ENCODE data around the gene RNF152.

The RNF152 gene

DNA sequence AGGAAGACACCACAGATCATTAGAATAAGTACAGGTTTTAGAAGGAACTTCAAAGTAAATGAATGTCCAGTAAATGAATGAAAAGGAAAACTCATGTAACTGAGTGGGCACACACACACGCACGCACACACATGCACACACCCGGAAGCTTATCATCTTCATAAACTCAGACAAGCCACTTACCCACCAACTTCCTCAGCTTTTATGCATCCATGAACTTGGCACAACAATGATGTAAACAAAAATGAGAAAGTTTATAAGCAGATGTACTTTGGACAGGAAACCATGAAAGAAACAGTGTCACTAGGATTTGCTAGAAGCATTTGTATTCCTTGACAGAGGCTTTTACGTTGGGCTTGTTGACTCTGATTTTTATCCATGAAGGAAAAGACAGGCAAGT is 23.2 kb downstream of the RNF152 start:
- TF ChIP-seq, protein P1, sequence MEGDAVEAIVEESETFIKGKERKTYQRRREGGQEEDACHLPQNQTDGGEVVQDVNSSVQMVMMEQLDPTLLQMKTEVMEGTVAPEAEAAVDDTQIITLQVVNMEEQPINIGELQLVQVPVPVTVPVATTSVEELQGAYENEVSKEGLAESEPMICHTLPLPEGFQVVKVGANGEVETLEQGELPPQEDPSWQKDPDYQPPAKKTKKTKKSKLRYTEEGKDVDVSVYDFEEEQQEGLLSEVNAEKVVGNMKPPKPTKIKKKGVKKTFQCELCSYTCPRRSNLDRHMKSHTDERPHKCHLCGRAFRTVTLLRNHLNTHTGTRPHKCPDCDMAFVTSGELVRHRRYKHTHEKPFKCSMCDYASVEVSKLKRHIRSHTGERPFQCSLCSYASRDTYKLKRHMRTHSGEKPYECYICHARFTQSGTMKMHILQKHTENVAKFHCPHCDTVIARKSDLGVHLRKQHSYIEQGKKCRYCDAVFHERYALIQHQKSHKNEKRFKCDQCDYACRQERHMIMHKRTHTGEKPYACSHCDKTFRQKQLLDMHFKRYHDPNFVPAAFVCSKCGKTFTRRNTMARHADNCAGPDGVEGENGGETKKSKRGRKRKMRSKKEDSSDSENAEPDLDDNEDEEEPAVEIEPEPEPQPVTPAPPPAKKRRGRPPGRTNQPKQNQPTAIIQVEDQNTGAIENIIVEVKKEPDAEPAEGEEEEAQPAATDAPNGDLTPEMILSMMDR (IDR thresholded peaks at IDR 0.05; ENCODE audit: low read depth, low read length, missing control alignments) = no peak
- no peak overlapping the region for H3K4me3 ChIP-seq (replicated peaks; ENCODE audit: low read depth, low read length)
- DNase-seq (ENCODE audit: extremely low read depth, low read depth) = no peak

DNA sequence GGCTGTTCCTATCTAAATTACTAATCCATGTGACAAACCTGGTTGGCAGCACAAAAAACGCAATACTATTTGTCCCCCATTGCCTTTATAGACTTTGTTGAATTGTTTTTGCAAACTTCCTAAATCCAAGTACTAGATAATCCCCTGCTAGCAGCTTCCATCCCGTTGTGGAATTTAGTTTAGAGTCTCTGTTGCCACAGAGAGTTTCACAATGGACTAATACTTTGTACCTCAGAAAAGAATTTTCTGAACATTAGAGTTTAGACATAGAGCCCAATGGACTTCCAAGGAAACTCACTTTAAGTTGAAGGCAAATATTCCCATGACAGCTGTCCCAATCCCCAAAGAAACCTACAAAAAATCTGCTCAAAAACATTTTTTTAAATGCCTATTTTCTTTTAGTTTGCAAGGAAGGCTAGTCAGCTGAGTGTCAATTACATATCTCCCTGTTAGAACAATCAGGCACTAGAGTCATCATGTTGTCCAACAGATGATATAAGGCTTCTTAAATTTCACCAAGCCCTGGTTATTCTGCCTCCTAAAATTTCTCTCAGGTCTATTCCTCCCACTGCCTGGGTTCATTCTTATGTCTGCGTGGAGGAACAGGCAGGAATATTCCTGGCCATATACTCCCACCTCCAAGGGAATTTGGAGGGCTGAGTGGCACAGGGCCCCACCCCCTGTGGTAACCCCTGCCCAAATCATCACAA is 27.2 kb downstream of the RNF152 start:
- H3K4me3 ChIP-seq (replicated peaks; ENCODE audit: low read depth, low read length) = no peak overlapping the region
- no peak for DNase-seq (ENCODE audit: extremely low read depth, low read depth)
- TF ChIP-seq, protein P1 (IDR thresholded peaks at IDR 0.05; ENCODE audit: low read depth, low read length, missing control alignments) = no peak

DNA sequence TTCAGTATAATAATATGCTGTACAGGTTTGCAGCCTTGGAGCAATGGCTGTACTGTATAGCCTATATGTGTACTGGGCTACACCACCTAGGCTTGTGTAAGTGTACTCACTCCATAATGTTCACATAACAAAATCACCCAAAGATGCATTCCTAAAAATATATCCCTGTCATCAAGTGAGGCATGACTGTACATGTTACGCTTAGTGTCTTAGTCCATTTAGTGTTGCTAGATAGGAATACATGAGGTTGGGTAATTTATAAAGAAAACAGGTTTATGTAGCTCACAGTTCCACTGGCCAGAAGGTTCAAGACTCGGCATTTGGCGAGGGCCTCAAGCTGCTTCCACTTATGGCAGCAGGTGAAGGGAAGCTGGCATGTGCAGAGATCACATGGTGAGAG is 31.4 kb downstream of the RNF152 start:
- no peak for DNase-seq (ENCODE audit: extremely low read depth, low read depth)
- TF ChIP-seq, protein P1 (IDR thresholded peaks at IDR 0.05; ENCODE audit: low read depth, low read length, missing control alignments) = no peak
- no peak overlapping the region for H3K4me3 ChIP-seq (replicated peaks; ENCODE audit: low read depth, low read length)

DNA sequence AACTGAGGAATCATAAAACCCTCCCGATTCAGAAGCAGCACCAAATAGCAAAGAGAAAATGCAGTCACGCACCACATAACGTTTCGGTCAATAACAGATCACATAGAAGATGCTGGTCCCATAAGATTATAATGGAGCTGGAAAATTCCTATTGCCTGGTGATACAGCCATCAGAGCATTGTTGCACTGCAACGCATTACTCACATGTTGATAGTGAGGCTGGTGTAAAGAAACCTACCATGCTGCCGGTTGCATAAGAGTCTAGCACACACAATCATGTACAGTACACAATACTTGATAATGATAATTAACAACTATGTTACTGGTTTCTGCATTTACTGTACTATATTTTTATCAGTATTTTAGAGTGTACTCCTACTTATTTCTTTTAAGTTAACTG is 32.5 kb downstream of the RNF152 start:
- TF ChIP-seq, protein P1 (IDR thresholded peaks at IDR 0.05; ENCODE audit: low read depth, low read length, missing control alignments) = no peak
- no peak for DNase-seq (ENCODE audit: extremely low read depth, low read depth)
- H3K4me3 ChIP-seq (replicated peaks; ENCODE audit: low read depth, low read length) = no peak overlapping the region

DNA sequence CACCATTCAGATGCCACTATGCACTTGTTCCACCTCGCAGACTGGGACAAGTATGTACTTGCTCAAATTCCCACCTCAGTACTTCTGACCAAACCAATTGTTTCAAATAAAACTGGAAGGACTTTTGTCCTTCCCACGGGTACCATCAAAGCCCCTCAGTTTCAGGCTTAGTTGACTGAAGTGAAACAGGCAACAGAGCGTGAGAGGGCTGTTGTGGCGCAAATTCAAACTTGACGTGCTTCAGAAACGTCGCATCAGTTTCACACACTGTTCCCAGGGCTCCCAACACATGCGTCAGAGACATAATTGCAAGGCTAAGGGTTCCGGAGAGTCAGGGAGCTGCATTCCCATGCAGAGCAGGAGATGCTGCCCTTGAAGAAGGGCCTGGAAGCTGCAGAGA is 33.7 kb downstream of the RNF152 start:
- no peak overlapping the region for H3K4me3 ChIP-seq (replicated peaks; ENCODE audit: low read depth, low read length)
- TF ChIP-seq, protein P1 (IDR thresholded peaks at IDR 0.05; ENCODE audit: low read depth, low read length, missing control alignments) = no peak
- no peak for DNase-seq (ENCODE audit: extremely low read depth, low read depth)

DNA sequence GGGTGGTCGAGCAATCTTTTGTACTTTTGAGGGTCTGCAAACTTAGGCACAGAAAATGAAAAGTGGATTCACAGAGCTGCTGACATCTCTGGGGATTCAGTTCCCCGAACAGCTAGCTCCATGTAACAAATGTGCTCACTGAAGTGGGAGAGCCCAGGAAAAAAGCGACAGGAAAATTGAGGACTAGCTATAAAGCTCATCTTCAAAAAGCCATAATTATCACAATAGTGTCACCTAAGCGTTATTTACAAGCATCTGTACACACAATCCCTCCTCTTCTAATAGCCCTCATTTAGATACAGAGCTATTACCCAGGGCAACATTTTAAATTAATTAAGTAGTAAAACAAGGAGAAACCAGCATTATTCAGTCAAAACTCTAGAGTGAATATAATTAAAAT is 36.1 kb downstream of the RNF152 start:
- TF ChIP-seq, protein P1 (IDR thresholded peaks at IDR 0.05; ENCODE audit: low read depth, low read length, missing control alignments) = no peak

More for the DNA sequence above, 36.1 kb downstream of the RNF152 start:
- no peak overlapping the region for H3K4me3 ChIP-seq (replicated peaks; ENCODE audit: low read depth, low read length)
- no peak for DNase-seq (ENCODE audit: extremely low read depth, low read depth)

Data from HFF-Myc (cell line).